Measurements from ENCODE around the gene RAPGEF4. TPM values are rescaled to one million over a fixed set of nuclear protein-coding genes. Genes with fewer than 3 reads are reported as not detected.
A peak's percentile ranks its signal among the peaks of the same experiment; 100 is the strongest.

Gene RAPGEF4
- total RNA-seq, 1 donor from 2014 or later: 16.6 TPM

GRCh38 chr2:172944794-172945509, 209.3 kb downstream of the RAPGEF4 start:
- ATAC-seq: no peak
- intact Hi-C loops (cut with micrococcal nuclease): no loop called here
- DNase-seq: no peak

GRCh38 chr2:172945510-172945850, 209.8 kb downstream of the RAPGEF4 start:
- no peak for ATAC-seq
- intact Hi-C loops (cut with micrococcal nuclease): no loop called here
- no peak for DNase-seq

- DNase-seq: no peak
- no peak for ATAC-seq
- intact Hi-C loops (cut with micrococcal nuclease): no loop called here
Measured at GRCh38 chr2:172947461-172948153, 212.0 kb downstream of the RAPGEF4 start.

- intact Hi-C loops (cut with micrococcal nuclease): no loop called here
- ATAC-seq (no peak), DNase-seq (no peak)
Measured at GRCh38 chr2:172949522-172949921, 213.9 kb downstream of the RAPGEF4 start.

GRCh38 chr2:172950565-172950964, 214.9 kb downstream of the RAPGEF4 start:
- no peak for DNase-seq
- ATAC-seq: no peak
- intact Hi-C loops (cut with micrococcal nuclease): no loop called here

- ATAC-seq (no peak), DNase-seq (no peak)
- intact Hi-C loops (cut with micrococcal nuclease): no loop called here
Measured at GRCh38 chr2:172951554-172951953, 215.9 kb downstream of the RAPGEF4 start.

GRCh38 chr2:172953411-172953810, 217.8 kb downstream of the RAPGEF4 start:
- ATAC-seq: no peak
- no peak for DNase-seq
- intact Hi-C loops (cut with micrococcal nuclease): no loop called here

- intact Hi-C loops (cut with micrococcal nuclease): no loop called here
- ATAC-seq (no peak), DNase-seq (no peak)
Measured at GRCh38 chr2:172953970-172954852, 218.6 kb downstream of the RAPGEF4 start.

GRCh38 chr2:172955587-172955986, 219.9 kb downstream of the RAPGEF4 start:
- DNase-seq: no peak
- intact Hi-C loops (cut with micrococcal nuclease): no loop called here
- no peak for ATAC-seq

GRCh38 chr2:172957734-172958133, 222.1 kb downstream of the RAPGEF4 start:
- intact Hi-C loops (cut with micrococcal nuclease): no loop called here
- no peak for ATAC-seq
- no peak for DNase-seq

- intact Hi-C loops (cut with micrococcal nuclease): no loop called here
- no peak for DNase-seq
Measured at GRCh38 chr2:172962082-172962481, 226.4 kb downstream of the RAPGEF4 start.

GRCh38 chr2:172962824-172963223, 227.2 kb downstream of the RAPGEF4 start:
- ATAC-seq (no peak), DNase-seq (no peak)
- intact Hi-C loops (cut with micrococcal nuclease): no loop called here

More at GRCh38 chr2:172962082-172962481, 226.4 kb downstream of the RAPGEF4 start:
- no peak for ATAC-seq

- intact Hi-C loops (cut with micrococcal nuclease): no loop called here
- ATAC-seq (no peak), DNase-seq (no peak)
Measured at GRCh38 chr2:172964511-172965139, 229.0 kb downstream of the RAPGEF4 start.

- intact Hi-C loops (cut with micrococcal nuclease): no loop called here
- DNase-seq: no peak
- ATAC-seq: no peak
Measured at GRCh38 chr2:172965433-172966212, 230.0 kb downstream of the RAPGEF4 start.

GRCh38 chr2:172967036-172967982, 231.7 kb downstream of the RAPGEF4 start:
- ATAC-seq (peak; percentile 29), DNase-seq (peak; percentile 33)
- intact Hi-C loops (cut with micrococcal nuclease): no loop called here

- DNase-seq (peak; percentile 75), ATAC-seq (peak; percentile 94)
- intact Hi-C loops (cut with micrococcal nuclease): no loop called here
Measured at GRCh38 chr2:172968061-172968469, 232.4 kb downstream of the RAPGEF4 start.

- no peak for ATAC-seq
- intact Hi-C loops (cut with micrococcal nuclease): no loop called here
Measured at GRCh38 chr2:172969166-172969565, 233.5 kb downstream of the RAPGEF4 start.

GRCh38 chr2:172969609-172970008, 234.0 kb downstream of the RAPGEF4 start:
- intact Hi-C loops (cut with micrococcal nuclease): no loop called here
- ATAC-seq: no peak

More at GRCh38 chr2:172969166-172969565, 233.5 kb downstream of the RAPGEF4 start:
- DNase-seq: no peak

More at GRCh38 chr2:172969609-172970008, 234.0 kb downstream of the RAPGEF4 start:
- DNase-seq: no peak
